ENCODE data around the gene SLC39A9. TPM values are rescaled to one million over a fixed set of nuclear protein-coding genes. Genes with fewer than 3 reads are reported as not detected.

The SLC39A9 gene
- total and polyA plus RNA-seq, 4 experiments from 2014 or later, result 17.9 to 38.6 (median 26.2) TPM

DNA sequence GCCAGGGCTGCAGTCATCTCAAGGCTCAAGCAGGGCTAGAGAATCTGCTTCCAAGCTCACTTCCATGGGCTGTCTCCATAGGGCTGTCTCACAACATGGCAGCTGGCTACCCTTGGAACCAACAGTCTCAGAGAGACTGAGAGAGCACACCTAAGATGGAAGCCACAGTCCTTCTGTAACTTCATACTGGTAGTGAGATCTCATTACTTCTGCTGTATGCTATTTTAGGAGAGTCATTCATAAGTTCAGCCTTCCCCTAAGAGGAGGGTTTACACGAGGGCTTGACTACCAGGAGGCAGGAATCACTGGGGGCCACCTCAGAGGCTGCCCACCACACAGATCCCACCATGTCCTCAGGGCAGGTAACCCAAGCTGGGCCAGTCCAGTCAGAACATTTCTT, 30.1 kb upstream of the SLC39A9 start:
- POLR2A ChIA-PET (ENCODE audit: partially characterized antibody), result interaction anchor here (0.9 kb wide), 1 partner anchor 8 kb away, joined by 4 read pairs; no protein-coding TSS in a partner anchor
- no peaks in the 10 kb centered on the region for H3K9me3 Mint-ChIP-seq
- intact Hi-C loops (cut with micrococcal nuclease), result no loop called here
- Histone ChIP-seq H3K4me3 (ENCODE audit: low read length in 2 of 2) (no peak overlapping the region), H3K9me3 (ENCODE audit: control insufficient read depth in 1 of 2, low read length in 2 of 2) (no peaks in the 10 kb centered on the region), H3K27me3 (ENCODE audit: insufficient read depth, low read length) (no peaks in the 10 kb centered on the region), H3K4me1 (ENCODE audit: insufficient read depth, low read length) (no peaks in the 10 kb centered on the region), H3K36me3 (ENCODE audit: insufficient read depth, low read length) (no peaks in the 10 kb centered on the region), H3K27ac (ENCODE audit: low read depth, low read length) (no peak overlapping the region)
- no peaks in the 10 kb centered on the region for H3K27me3 Mint-ChIP-seq
- CTCF ChIA-PET (ENCODE audit: partially characterized antibody), result no interaction called here
- peaks cover 7 to 9% of the 10 kb centered on the region in 2 donors for H3K36me3 Mint-ChIP-seq
- no peak overlapping the region for H3K4me3 Mint-ChIP-seq
- no peaks in the 10 kb centered on the region for H3K4me1 Mint-ChIP-seq
- no peak for DNase-seq
- no peak overlapping the region for H3K27ac Mint-ChIP-seq

DNA sequence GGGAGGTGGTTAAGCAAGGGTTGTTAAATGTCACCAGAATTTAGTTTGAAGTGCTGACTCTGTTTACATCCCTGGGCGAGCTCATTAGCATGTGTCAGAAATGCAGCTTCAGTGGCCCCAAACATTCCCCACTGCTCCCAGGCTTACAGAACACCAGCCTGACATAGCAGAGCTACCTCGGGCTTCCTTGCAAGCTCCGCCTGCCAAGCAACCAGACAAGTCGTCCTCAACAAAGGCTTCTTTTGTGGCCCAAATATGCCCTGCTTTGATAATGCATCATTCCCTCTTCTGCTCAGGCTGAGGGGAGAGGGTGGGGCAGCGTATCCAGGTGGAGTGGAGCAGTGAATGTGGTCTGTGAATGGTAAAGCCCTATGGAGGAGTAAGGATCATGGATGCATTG, 28.4 kb upstream of the SLC39A9 start:
- Mint-ChIP-seq H3K9me3 (no peaks in the 10 kb centered on the region), H3K27me3 (no peaks in the 10 kb centered on the region), H3K4me3 (no peak overlapping the region), H3K27ac (no peak overlapping the region), H3K4me1 (peaks cover 0 to 4% (median 0%) of the 10 kb centered on the region in 4 donors), H3K36me3 (peaks cover 10% of the 10 kb centered on the region in 2 donors)
- POLR2A ChIA-PET (ENCODE audit: partially characterized antibody), result no interaction called here
- no peak for DNase-seq
- Histone ChIP-seq H3K36me3 (ENCODE audit: insufficient read depth, low read length) (no peaks in the 10 kb centered on the region), H3K9me3 (ENCODE audit: control insufficient read depth in 1 of 2, low read length in 2 of 2) (no peaks in the 10 kb centered on the region), H3K4me1 (ENCODE audit: insufficient read depth, low read length) (no peaks in the 10 kb centered on the region), H3K27ac (ENCODE audit: low read depth, low read length) (no peak overlapping the region), H3K27me3 (ENCODE audit: insufficient read depth, low read length) (no peaks in the 10 kb centered on the region), H3K4me3 (ENCODE audit: low read length in 2 of 2) (no peak overlapping the region)
- CTCF ChIA-PET (ENCODE audit: partially characterized antibody), result no interaction called here
- intact Hi-C loops (cut with micrococcal nuclease), result no loop called here

DNA sequence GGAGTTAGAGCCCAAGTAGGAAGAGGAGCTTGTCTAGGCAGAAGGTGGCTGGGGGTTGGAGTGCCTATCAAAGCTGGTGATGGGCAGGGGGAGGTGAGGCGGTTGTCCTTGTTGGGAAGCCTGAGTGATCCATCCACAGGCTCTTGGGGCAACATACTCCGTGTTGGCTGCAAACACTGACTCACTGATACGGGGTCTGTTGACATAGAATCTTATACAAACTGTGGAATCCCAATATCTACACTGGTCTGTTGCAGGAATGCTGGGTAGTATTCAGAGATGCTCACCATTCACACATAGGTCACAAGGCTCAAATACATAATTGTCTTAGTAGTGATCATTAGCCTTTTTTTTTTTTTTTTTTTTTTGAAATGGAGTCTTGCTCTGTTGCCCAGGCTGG, 26.3 kb upstream of the SLC39A9 start:
- Histone ChIP-seq H3K9me3 (ENCODE audit: control insufficient read depth in 1 of 2, low read length in 2 of 2) (no peaks in the 10 kb centered on the region), H3K27me3 (ENCODE audit: insufficient read depth, low read length) (no peaks in the 10 kb centered on the region), H3K36me3 (ENCODE audit: insufficient read depth, low read length) (no peaks in the 10 kb centered on the region), H3K27ac (ENCODE audit: low read depth, low read length) (no peak overlapping the region), H3K4me1 (ENCODE audit: insufficient read depth, low read length) (no peaks in the 10 kb centered on the region), H3K4me3 (ENCODE audit: low read length in 2 of 2) (no peak overlapping the region)
- no peak overlapping the region for H3K4me3 Mint-ChIP-seq
- intact Hi-C loops (cut with micrococcal nuclease), result no loop called here
- H3K9me3 Mint-ChIP-seq, result peaks cover 0 to 2% (median 0%) of the 10 kb centered on the region in 8 donors
- H3K4me1 Mint-ChIP-seq, result peaks cover 0 to 4% (median 0%) of the 10 kb centered on the region in 4 donors
- no peak overlapping the region for H3K27ac Mint-ChIP-seq
- ChIA-PET CTCF (ENCODE audit: partially characterized antibody) (no interaction called here), POLR2A (ENCODE audit: partially characterized antibody) (no interaction called here)
- H3K36me3 Mint-ChIP-seq, result peaks cover 29 to 31% of the 10 kb centered on the region in 2 donors
- no peaks in the 10 kb centered on the region for H3K27me3 Mint-ChIP-seq
- no peak for DNase-seq

DNA sequence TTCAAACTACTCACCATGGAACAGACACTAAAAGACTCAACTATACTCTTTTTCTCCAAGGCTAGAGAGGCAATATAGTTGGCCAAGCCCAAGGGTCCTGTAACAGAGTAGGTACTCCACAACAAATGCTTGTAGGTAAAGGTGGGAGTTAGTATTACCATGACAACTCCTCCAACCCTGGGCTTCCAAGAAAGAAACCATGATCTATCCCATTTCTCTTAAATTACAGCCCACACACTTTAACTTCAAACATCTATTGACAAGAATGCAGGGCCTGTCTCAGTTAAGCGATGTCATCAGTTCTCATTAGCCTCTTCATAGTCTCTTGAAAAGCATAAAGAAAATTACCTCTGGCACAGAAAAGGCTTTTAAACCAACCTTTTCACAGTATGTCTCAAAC, 25.4 kb upstream of the SLC39A9 start:
- Histone ChIP-seq H3K27me3 (ENCODE audit: insufficient read depth, low read length) (no peaks in the 10 kb centered on the region), H3K9me3 (ENCODE audit: control insufficient read depth in 1 of 2, low read length in 2 of 2) (no peaks in the 10 kb centered on the region), H3K4me3 (ENCODE audit: low read length in 2 of 2) (no peak overlapping the region), H3K36me3 (ENCODE audit: insufficient read depth, low read length) (no peaks in the 10 kb centered on the region), H3K4me1 (ENCODE audit: insufficient read depth, low read length) (no peaks in the 10 kb centered on the region), H3K27ac (ENCODE audit: low read depth, low read length) (no peak overlapping the region)
- ChIA-PET CTCF (ENCODE audit: partially characterized antibody) (no interaction called here), POLR2A (ENCODE audit: partially characterized antibody) (no interaction called here)
- intact Hi-C loops (cut with micrococcal nuclease), result no loop called here
- Mint-ChIP-seq H3K9me3 (peaks cover 0 to 2% (median 0%) of the 10 kb centered on the region in 8 donors), H3K4me1 (peaks cover 0 to 5% (median 0%) of the 10 kb centered on the region in 4 donors), H3K27me3 (no peaks in the 10 kb centered on the region), H3K36me3 (peaks cover 33 to 35% of the 10 kb centered on the region in 2 donors), H3K4me3 (no peak overlapping the region), H3K27ac (peak overlapping the region in 1 of 7 donors; percentile 14)
- no peak for DNase-seq

DNA sequence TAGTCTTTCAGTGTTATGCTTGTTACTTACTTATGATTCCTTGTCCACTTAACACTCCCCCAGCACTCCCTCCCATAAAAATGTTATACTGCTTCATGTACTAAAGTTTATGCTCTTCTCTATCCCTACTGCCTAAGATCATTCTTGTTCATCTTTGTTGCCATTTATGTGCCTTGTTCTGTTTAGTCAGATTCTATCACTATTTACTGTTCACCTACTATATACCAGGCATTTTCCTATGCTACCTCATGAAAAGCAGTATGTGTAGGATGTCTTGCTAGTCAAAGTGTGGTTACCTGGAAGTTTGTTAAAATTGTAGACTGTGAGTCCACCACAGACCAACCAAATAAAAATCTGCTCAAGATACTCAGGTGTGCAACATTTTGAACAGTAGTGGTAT, 24.3 kb upstream of the SLC39A9 start:
- Mint-ChIP-seq H3K4me1 (peaks cover 0 to 5% (median 0%) of the 10 kb centered on the region in 4 donors), H3K27ac (no peak overlapping the region), H3K36me3 (peaks cover 39 to 42% of the 10 kb centered on the region in 2 donors), H3K9me3 (peaks cover 0 to 2% (median 0%) of the 10 kb centered on the region in 8 donors), H3K27me3 (no peaks in the 10 kb centered on the region), H3K4me3 (no peak overlapping the region)
- no peak for DNase-seq
- Histone ChIP-seq H3K36me3 (ENCODE audit: insufficient read depth, low read length) (peaks cover 1% of the 10 kb centered on the region), H3K4me3 (ENCODE audit: low read length in 2 of 2) (no peak overlapping the region), H3K27me3 (ENCODE audit: insufficient read depth, low read length) (no peaks in the 10 kb centered on the region), H3K27ac (ENCODE audit: low read depth, low read length) (no peak overlapping the region), H3K9me3 (ENCODE audit: control insufficient read depth in 1 of 2, low read length in 2 of 2) (no peaks in the 10 kb centered on the region), H3K4me1 (ENCODE audit: insufficient read depth, low read length) (no peaks in the 10 kb centered on the region)
- POLR2A ChIA-PET (ENCODE audit: partially characterized antibody), result no interaction called here
- intact Hi-C loops (cut with micrococcal nuclease), result no loop called here
- CTCF ChIA-PET (ENCODE audit: partially characterized antibody), result no interaction called here

DNA sequence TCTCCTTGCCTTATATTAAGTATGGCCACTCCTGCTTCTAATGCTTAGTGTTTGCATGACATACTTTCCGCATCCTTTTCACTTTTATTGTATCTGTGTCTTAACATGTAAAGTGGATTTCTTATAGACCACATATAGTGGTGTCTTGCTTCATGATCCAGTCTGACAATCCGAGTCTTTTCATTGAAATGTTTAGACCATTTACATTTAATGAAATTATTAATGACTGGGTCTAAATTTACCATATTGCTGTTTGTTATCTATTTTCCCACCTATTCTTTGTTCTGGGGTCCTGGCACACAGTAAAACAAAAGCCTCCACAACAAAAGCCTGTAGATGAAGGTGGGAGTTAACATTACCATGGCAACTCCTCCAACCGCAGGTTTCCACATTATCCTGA, 23.3 kb upstream of the SLC39A9 start:
- ChIA-PET POLR2A (ENCODE audit: partially characterized antibody) (no interaction called here), CTCF (ENCODE audit: partially characterized antibody) (no interaction called here)
- no peaks in the 10 kb centered on the region for H3K27me3 ChIP-seq (ENCODE audit: insufficient read depth, low read length)
- Mint-ChIP-seq H3K9me3 (peaks cover 0 to 2% (median 0%) of the 10 kb centered on the region in 8 donors), H3K4me3 (no peak overlapping the region), H3K27me3 (no peaks in the 10 kb centered on the region), H3K27ac (no peak overlapping the region), H3K36me3 (peaks cover 45 to 48% of the 10 kb centered on the region in 2 donors), H3K4me1 (peaks cover 0 to 5% (median 1%) of the 10 kb centered on the region in 4 donors)
- no peak overlapping the region for H3K27ac ChIP-seq (ENCODE audit: low read depth, low read length)
- no peak overlapping the region for H3K4me3 ChIP-seq (ENCODE audit: low read length in 2 of 2)
- intact Hi-C loops (cut with micrococcal nuclease), result no loop called here
- H3K4me1 ChIP-seq (ENCODE audit: insufficient read depth, low read length), result no peaks in the 10 kb centered on the region
- DNase-seq, result no peak
- H3K9me3 ChIP-seq (ENCODE audit: control insufficient read depth in 1 of 2, low read length in 2 of 2), result no peaks in the 10 kb centered on the region
- peaks cover 8% of the 10 kb centered on the region for H3K36me3 ChIP-seq (ENCODE audit: insufficient read depth, low read length)

DNA sequence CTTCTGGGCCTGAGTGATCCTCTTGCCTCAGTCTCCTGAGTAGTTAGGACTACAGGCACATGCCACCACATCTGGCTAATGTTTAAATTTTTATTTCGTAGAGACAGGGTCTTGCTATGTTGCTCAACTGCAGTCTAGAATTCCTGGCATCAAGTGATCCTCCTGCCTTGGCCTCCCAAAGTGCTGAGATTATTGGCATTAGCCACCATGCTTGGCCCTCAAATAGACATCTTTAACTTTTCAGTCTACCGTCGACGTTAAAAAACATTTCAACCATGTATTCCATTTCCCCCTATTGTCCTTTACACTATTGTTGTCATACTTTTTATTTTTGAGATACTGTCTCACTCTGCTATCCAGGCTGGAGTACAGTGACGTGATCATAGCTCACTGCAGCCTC, 22.8 kb upstream of the SLC39A9 start:
- Mint-ChIP-seq H3K27me3 (no peaks in the 10 kb centered on the region), H3K4me1 (peaks cover 0 to 5% (median 2%) of the 10 kb centered on the region in 4 donors), H3K27ac (peak overlapping the region in 1 of 7 donors; percentile 37), H3K36me3 (peaks cover 50 to 52% of the 10 kb centered on the region in 2 donors), H3K9me3 (peaks cover 0 to 2% (median 0%) of the 10 kb centered on the region in 8 donors), H3K4me3 (no peak overlapping the region)
- Histone ChIP-seq H3K4me3 (ENCODE audit: low read length in 2 of 2) (no peak overlapping the region), H3K36me3 (ENCODE audit: insufficient read depth, low read length) (peaks cover 8% of the 10 kb centered on the region), H3K9me3 (ENCODE audit: control insufficient read depth in 1 of 2, low read length in 2 of 2) (no peaks in the 10 kb centered on the region), H3K4me1 (ENCODE audit: insufficient read depth, low read length) (no peaks in the 10 kb centered on the region), H3K27ac (ENCODE audit: low read depth, low read length) (no peak overlapping the region), H3K27me3 (ENCODE audit: insufficient read depth, low read length) (no peaks in the 10 kb centered on the region)
- DNase-seq, result no peak
- POLR2A ChIA-PET (ENCODE audit: partially characterized antibody), result no interaction called here
- CTCF ChIA-PET (ENCODE audit: partially characterized antibody), result no interaction called here
- intact Hi-C loops (cut with micrococcal nuclease), result no loop called here

DNA sequence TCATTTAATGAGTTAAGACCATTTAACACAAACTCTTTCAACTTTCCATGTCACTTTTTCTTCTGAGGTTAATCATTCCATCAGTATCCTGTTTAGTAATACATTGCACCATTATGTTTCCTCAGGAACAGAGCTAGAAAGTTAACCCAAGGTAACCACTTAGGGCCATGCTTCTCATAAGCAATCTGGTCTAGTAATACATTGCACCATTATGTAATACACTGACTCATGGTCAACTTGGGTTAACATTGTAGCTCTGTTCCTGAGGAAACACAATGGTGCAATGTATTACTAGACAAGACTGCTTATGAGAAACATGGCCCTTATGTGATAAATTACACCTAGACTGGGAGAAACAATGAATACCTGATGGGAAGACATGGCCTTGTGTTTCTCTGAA, 22.1 kb upstream of the SLC39A9 start:
- no peaks in the 10 kb centered on the region for H3K27me3 Mint-ChIP-seq
- ChIA-PET CTCF (ENCODE audit: partially characterized antibody) (no interaction called here), POLR2A (ENCODE audit: partially characterized antibody) (interaction anchor here (0.9 to 1.6 kb wide), 2 partner anchors 9 to 22 kb away, joined by 4 to 7 read pairs; partner anchors contain the start of genes ERH and SLC39A9)
- no peak overlapping the region for H3K4me3 Mint-ChIP-seq
- H3K36me3 Mint-ChIP-seq, result peaks cover 50 to 57% of the 10 kb centered on the region in 2 donors
- peaks cover 9% of the 10 kb centered on the region for H3K36me3 ChIP-seq (ENCODE audit: insufficient read depth, low read length)
- intact Hi-C loops (cut with micrococcal nuclease), result no loop called here
- no peak overlapping the region for H3K27ac Mint-ChIP-seq
- H3K9me3 Mint-ChIP-seq, result peaks cover 0 to 2% (median 0%) of the 10 kb centered on the region in 8 donors
- H3K4me1 Mint-ChIP-seq, result peaks cover 0 to 5% (median 2%) of the 10 kb centered on the region in 4 donors
- no peaks in the 10 kb centered on the region for H3K4me1 ChIP-seq (ENCODE audit: insufficient read depth, low read length)
- no peak overlapping the region for H3K4me3 ChIP-seq (ENCODE audit: low read length in 2 of 2)
- no peaks in the 10 kb centered on the region for H3K9me3 ChIP-seq (ENCODE audit: control insufficient read depth in 1 of 2, low read length in 2 of 2)
- DNase-seq, result no peak
- no peak overlapping the region for H3K27ac ChIP-seq (ENCODE audit: low read depth, low read length)
- H3K27me3 ChIP-seq (ENCODE audit: insufficient read depth, low read length), result no peaks in the 10 kb centered on the region
